Measurements from ENCODE around the gene NCOR1.

GRCh38 chr17:16091773-16092172, 123.6 kb downstream of the NCOR1 start:
- TF ChIP-seq EZH2 (IDR thresholded peaks at IDR 0.05; ENCODE audit: low read depth) (no peak), CTCF (conservative IDR thresholded peaks at IDR 0.05) (no peak)
